Measurements from ENCODE around the gene SYT14.

DNA sequence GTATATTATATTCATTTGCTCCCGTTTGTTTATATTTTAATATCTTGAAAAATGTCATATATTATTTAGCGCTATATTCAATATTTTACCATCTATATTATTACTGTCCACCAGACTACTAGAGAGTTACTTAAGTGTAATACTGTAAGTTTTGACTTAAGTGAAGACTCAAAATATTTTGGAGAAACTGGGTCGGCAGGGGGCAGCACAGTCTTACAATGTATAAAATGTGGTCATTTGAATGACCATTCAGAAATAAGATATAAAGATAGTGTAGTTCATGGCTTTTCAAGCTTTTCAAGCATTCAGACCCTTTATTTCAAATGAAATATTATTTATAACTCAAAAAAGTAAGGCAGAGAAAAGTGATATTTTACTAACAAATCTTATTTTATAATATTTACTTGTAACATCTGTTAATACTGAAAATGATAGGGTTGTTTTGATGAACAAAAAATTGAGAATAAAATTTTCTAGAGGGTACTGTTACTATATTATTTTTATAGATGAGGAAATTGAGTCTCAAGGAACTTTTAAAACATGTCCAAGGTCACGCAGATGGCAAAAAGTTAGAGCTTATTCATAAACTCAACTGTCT lies 205.5 kb downstream of the SYT14 start:
- TF ChIP-seq, protein P1, sequence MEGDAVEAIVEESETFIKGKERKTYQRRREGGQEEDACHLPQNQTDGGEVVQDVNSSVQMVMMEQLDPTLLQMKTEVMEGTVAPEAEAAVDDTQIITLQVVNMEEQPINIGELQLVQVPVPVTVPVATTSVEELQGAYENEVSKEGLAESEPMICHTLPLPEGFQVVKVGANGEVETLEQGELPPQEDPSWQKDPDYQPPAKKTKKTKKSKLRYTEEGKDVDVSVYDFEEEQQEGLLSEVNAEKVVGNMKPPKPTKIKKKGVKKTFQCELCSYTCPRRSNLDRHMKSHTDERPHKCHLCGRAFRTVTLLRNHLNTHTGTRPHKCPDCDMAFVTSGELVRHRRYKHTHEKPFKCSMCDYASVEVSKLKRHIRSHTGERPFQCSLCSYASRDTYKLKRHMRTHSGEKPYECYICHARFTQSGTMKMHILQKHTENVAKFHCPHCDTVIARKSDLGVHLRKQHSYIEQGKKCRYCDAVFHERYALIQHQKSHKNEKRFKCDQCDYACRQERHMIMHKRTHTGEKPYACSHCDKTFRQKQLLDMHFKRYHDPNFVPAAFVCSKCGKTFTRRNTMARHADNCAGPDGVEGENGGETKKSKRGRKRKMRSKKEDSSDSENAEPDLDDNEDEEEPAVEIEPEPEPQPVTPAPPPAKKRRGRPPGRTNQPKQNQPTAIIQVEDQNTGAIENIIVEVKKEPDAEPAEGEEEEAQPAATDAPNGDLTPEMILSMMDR (IDR thresholded peaks at IDR 0.05): peak; percentile 40 to 48 (median 47)
- no peak for TF ChIP-seq POLR2A (IDR thresholded peaks at IDR 0.05)
